KBM-7 (cell line): Measurements from ENCODE around the gene DENND11.
"Not testable (repeated sequence)": the region's sequence is repeated elsewhere in the genome, so short reads cannot be mapped to it uniquely, and the experiment has no call there.

ENCODE experiments used
- DNase-seq: peaks from one replicate; pipeline ENCODE4 v3.0.0-alpha.2; 2015
- in situ Hi-C: fragments of 300-500 bp; cut with MboI; formaldehyde crosslinking; loops from 2 replicates; pipeline ENCODE4 v1.14.3; 2020; ENCODE audit warnings: low sequenced_read_pairs, low pct_unique_long_range_greater_than_20kb, mixed read lengths

DENND11 gene

GRCh38 chr7:141689072-141689825 is 12.7 kb downstream of the DENND11 start:
- DNase-seq, in situ Hi-C loops: not testable (repeated sequence)

- in situ Hi-C loops = no loop called here
- DNase-seq = no peak
These were observed 13.9 kb downstream of the DENND11 start for GRCh38 chr7:141688043-141688442.

- DNase-seq = no peak
- in situ Hi-C loops = no loop called here
These were observed 15.3 kb downstream of the DENND11 start for GRCh38 chr7:141686670-141687069.

- no peak for DNase-seq
- in situ Hi-C loops = no loop called here
These were observed 15.9 kb downstream of the DENND11 start for GRCh38 chr7:141686074-141686473.

GRCh38 chr7:141685285-141686023 is 16.5 kb downstream of the DENND11 start:
- no peak for DNase-seq
- in situ Hi-C loops = no loop called here

- DNase-seq = no peak
- in situ Hi-C loops = no loop called here
These were observed 23.0 kb downstream of the DENND11 start for GRCh38 chr7:141679014-141679413.

- in situ Hi-C loops = no loop called here
These were observed 25.3 kb downstream of the DENND11 start for GRCh38 chr7:141676618-141677017.

GRCh38 chr7:141675436-141676215 is 26.3 kb downstream of the DENND11 start:
- in situ Hi-C loops = no loop called here
- peak; percentile 46 for DNase-seq

More at GRCh38 chr7:141676618-141677017, 25.3 kb downstream of the DENND11 start:
- no peak for DNase-seq

GRCh38 chr7:141674702-141675101 is 27.3 kb downstream of the DENND11 start:
- DNase-seq = no peak
- in situ Hi-C loops = no loop called here

GRCh38 chr7:141674171-141674671 is 27.7 kb downstream of the DENND11 start:
- in situ Hi-C loops = no loop called here
- no peak for DNase-seq

- in situ Hi-C loops = no loop called here
- no peak for DNase-seq
These were observed 28.6 kb downstream of the DENND11 start for GRCh38 chr7:141673346-141673745.

GRCh38 chr7:141671705-141672496 is 30.1 kb downstream of the DENND11 start:
- in situ Hi-C loops = no loop called here
- DNase-seq = no peak

GRCh38 chr7:141668853-141669252 is 33.1 kb downstream of the DENND11 start:
- in situ Hi-C loops = no loop called here
- no peak for DNase-seq

- in situ Hi-C loops = no loop called here
- no peak for DNase-seq
These were observed 35.9 kb downstream of the DENND11 start for GRCh38 chr7:141666071-141666470.

- in situ Hi-C loops = no loop called here
These were observed 36.5 kb downstream of the DENND11 start for GRCh38 chr7:141665208-141666035.

GRCh38 chr7:141664450-141664849 is 37.5 kb downstream of the DENND11 start:
- in situ Hi-C loops = no loop called here
- no peak for DNase-seq

More at GRCh38 chr7:141665208-141666035, 36.5 kb downstream of the DENND11 start:
- no peak for DNase-seq

- DNase-seq = peak; percentile 53
- in situ Hi-C loops = no loop called here
These were observed 38.7 kb downstream of the DENND11 start for GRCh38 chr7:141663081-141663849.
